ENCODE measurements around the gene BANF1.

The BANF1 gene

DNA sequence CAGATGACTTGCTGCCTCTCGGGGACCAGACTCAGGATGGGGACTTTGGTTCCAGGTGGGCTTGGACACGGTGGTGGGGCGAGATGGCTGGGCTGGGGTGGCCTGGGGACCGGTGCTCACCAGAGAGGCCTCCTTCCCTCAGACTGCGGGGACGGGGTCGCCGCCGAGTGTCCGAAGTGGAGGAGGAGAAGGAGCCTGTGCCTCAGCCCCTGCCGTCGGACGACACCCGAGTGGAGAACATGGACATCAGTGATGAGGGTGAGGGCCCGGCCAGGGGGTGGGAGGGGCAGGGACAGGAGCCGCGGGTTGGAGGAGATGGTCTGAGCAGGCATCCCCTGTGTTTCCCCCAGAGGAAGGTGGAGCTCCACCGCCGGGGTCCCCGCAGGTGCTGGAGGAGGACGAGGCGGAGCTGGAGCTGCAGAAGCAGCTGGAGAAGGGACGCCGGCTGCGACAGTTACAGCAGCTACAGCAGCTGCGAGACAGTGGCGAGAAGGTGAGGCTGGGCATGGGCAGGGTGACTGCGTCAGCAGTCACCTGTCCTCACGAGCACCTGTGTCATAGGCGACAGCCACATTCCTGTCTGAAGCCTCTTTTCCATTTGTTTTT, 34.9 kb upstream of the BANF1 start:
- no peaks in the 10 kb centered on the region for H3K9me3 Mint-ChIP-seq
- H3K4me3 Mint-ChIP-seq = no peak overlapping the region
- H3K27ac Mint-ChIP-seq = no peak overlapping the region
- peaks cover 58% of the 10 kb centered on the region for H3K36me3 Mint-ChIP-seq (ENCODE audit: low read depth)
- TF ChIP-seq, protein P1, sequence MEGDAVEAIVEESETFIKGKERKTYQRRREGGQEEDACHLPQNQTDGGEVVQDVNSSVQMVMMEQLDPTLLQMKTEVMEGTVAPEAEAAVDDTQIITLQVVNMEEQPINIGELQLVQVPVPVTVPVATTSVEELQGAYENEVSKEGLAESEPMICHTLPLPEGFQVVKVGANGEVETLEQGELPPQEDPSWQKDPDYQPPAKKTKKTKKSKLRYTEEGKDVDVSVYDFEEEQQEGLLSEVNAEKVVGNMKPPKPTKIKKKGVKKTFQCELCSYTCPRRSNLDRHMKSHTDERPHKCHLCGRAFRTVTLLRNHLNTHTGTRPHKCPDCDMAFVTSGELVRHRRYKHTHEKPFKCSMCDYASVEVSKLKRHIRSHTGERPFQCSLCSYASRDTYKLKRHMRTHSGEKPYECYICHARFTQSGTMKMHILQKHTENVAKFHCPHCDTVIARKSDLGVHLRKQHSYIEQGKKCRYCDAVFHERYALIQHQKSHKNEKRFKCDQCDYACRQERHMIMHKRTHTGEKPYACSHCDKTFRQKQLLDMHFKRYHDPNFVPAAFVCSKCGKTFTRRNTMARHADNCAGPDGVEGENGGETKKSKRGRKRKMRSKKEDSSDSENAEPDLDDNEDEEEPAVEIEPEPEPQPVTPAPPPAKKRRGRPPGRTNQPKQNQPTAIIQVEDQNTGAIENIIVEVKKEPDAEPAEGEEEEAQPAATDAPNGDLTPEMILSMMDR (IDR thresholded peaks at IDR 0.05; ENCODE audit: unreplicated experiment in 3 of 3) = no peak
- H3K27me3 Mint-ChIP-seq (ENCODE audit: low read depth) = peaks cover 3% of the 10 kb centered on the region
- H3K4me1 Mint-ChIP-seq = peaks cover 25% of the 10 kb centered on the region

DNA sequence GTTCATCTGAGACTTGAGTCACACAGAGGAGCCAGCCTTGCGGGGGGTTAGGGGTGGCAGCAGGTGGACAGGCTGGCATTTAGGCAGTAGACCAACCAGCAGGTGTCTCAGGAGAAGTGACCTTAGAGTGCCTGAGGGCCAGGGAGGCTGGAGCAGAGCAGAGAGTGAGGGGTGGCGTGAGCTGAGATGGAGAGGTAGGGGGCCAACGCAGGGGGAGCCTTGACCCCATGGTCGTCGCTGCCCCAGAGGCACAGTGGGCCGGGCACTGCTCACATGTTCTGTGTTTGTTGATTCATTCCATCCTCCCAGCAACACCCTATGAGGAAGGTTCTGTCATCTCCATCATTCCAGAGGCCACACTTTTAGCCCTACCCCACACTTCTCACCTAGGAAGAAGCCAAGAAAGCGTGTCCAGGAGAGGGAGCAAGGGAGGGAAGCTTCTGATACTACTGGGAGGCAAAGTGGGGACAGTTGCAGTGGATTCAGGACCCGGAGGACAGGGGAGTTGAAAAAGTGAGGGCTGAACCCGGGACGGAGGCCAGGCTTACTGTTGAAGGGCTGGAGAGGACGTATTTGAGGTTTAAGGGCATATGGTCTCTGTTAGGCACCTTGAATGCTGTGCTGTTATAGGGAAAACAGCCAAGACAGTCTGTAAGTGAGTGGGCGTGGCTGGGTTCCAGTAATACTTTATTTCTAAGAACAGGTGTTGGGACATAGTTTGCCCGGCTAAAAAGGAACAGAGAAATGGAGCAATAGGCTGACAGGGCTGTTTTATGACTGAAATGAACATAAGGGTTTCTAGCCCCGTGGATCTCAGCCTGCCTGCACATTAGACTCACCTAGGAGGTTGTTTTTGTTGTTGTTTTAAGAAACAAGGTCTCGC, 33.5 kb upstream of the BANF1 start:
- Mint-ChIP-seq H3K4me1 (peaks cover 12% of the 10 kb centered on the region), H3K27me3 (ENCODE audit: low read depth) (peaks cover 3% of the 10 kb centered on the region), H3K9me3 (no peaks in the 10 kb centered on the region), H3K4me3 (no peak overlapping the region), H3K36me3 (ENCODE audit: low read depth) (peaks cover 59% of the 10 kb centered on the region), H3K27ac (no peak overlapping the region)
- TF ChIP-seq, protein P1 (IDR thresholded peaks at IDR 0.05; ENCODE audit: unreplicated experiment in 3 of 3) = no peak

DNA sequence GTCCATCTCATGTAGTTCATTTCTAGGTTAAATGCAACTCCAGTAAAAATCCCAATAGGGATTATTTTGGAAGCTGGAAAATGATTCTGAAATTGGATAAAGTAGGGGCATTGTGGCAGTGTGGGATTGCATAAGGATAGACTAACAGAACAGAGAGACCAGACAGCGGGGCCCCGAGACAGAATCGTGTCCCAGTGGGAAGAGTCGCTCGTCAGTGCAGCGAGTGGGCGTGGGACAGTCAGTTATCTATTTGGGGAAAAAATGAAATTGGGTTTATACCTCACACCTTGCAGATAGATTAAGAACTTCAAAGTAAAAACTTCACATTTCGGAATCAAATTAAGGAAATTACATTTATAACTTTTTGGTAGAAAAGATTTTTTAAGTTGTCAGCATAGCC, 30.2 kb upstream of the BANF1 start:
- TF ChIP-seq, protein P1 (IDR thresholded peaks at IDR 0.05; ENCODE audit: unreplicated experiment in 3 of 3) = no peak
- peaks cover 53% of the 10 kb centered on the region for H3K36me3 Mint-ChIP-seq (ENCODE audit: low read depth)
- no peak overlapping the region for H3K27ac Mint-ChIP-seq
- H3K4me3 Mint-ChIP-seq = no peak overlapping the region
- H3K27me3 Mint-ChIP-seq (ENCODE audit: low read depth) = peaks cover 3% of the 10 kb centered on the region
- peaks cover 9% of the 10 kb centered on the region for H3K4me1 Mint-ChIP-seq
- H3K9me3 Mint-ChIP-seq = no peaks in the 10 kb centered on the region

- TF ChIP-seq, protein P1 (IDR thresholded peaks at IDR 0.05; ENCODE audit: unreplicated experiment in 3 of 3) = no peak
- H3K4me3 Mint-ChIP-seq = no peak overlapping the region
- peaks cover 6% of the 10 kb centered on the region for H3K4me1 Mint-ChIP-seq
- no peaks in the 10 kb centered on the region for H3K9me3 Mint-ChIP-seq
- no peak overlapping the region for H3K27ac Mint-ChIP-seq
- peaks cover 3% of the 10 kb centered on the region for H3K27me3 Mint-ChIP-seq (ENCODE audit: low read depth)
- peaks cover 46% of the 10 kb centered on the region for H3K36me3 Mint-ChIP-seq (ENCODE audit: low read depth)
These were observed 28.7 kb upstream of the BANF1 start for GRCh38 chr11:65973439-65974110.

- peaks cover 40% of the 10 kb centered on the region for H3K36me3 Mint-ChIP-seq (ENCODE audit: low read depth)
- no peaks in the 10 kb centered on the region for H3K4me1 Mint-ChIP-seq
- no peak overlapping the region for H3K27ac Mint-ChIP-seq
- no peaks in the 10 kb centered on the region for H3K9me3 Mint-ChIP-seq
- TF ChIP-seq, protein P1 (IDR thresholded peaks at IDR 0.05; ENCODE audit: unreplicated experiment in 3 of 3) = no peak
- H3K4me3 Mint-ChIP-seq = no peak overlapping the region
- no peaks in the 10 kb centered on the region for H3K27me3 Mint-ChIP-seq (ENCODE audit: low read depth)
These were observed 26.5 kb upstream of the BANF1 start for GRCh38 chr11:65975771-65976170.

Measured in nephron (organoid).